CD14-positive monocyte (primary cell): Measurements from ENCODE around the gene DLD. TPM values are rescaled to one million over a fixed set of nuclear protein-coding genes. Genes with fewer than 3 reads are reported as not detected.

ENCODE experiments used
- DNase-seq, 3 donors: peaks; one replicate each; pipeline ENCODE4 v3.0.0-alpha.2; 2011 to 2022
- H2AFZ ChIP-seq: 2 replicates; pipeline ENCODE4 v1.6.0; 2012; ENCODE audit warnings: mild to moderate bottlenecking, low read depth, low read length, inconsistent platforms; ENCODE audit not compliant: insufficient read depth, poor library complexity, severe bottlenecking
- H3K27ac ChIP-seq, 2 donors: 1 replicate in 1 of 2; 2 replicates in 1 of 2; pipeline ENCODE4 v1.5.1; 2012 to 2013; ENCODE audit warnings: low read length in 2 of 2, control low read depth in 1 of 2, inconsistent platforms in 1 of 2, low read depth in 1 of 2, mild to moderate bottlenecking in 1 of 2
- H3K27me3 ChIP-seq, 2 donors: one replicate each; pipeline versions ENCODE4 v1.6.0 to v1.6.1; 2011 to 2013; ENCODE audit warnings: low read length in 2 of 2; ENCODE audit not compliant: control insufficient read depth in 2 of 2, insufficient read depth in 2 of 2
- H3K36me3 ChIP-seq, 2 donors: replicated peaks in 1 of 2; 1 replicate in 1 of 2; 2 replicates in 1 of 2; pipeline versions ENCODE4 v1.5.1 to v1.6.1; 2012 to 2013; ENCODE audit warnings: low read length in 2 of 2, control low read depth in 1 of 2, inconsistent platforms in 1 of 2, mild to moderate bottlenecking in 1 of 2; ENCODE audit not compliant: insufficient read depth in 2 of 2, control insufficient read depth in 1 of 2
- H3K4me1 ChIP-seq, 2 donors: 1 replicate in 1 of 2; 2 replicates in 1 of 2; pipeline versions ENCODE4 v1.5.1 to v1.6.1; 2012 to 2013; ENCODE audit warnings: low read length in 2 of 2, control low read depth in 1 of 2, inconsistent platforms in 1 of 2, mild to moderate bottlenecking in 1 of 2, moderate library complexity in 1 of 2; ENCODE audit not compliant: insufficient read depth in 2 of 2, control insufficient read depth in 1 of 2
- H3K4me2 ChIP-seq: replicated peaks from 2 replicates; pipeline ENCODE3; 2012; ENCODE audit warnings: low read length, moderate library complexity, mild to moderate bottlenecking; ENCODE audit not compliant: poor library complexity, severe bottlenecking; ENCODE audit errors: extremely low read depth
- H3K4me3 ChIP-seq, 3 experiments: fragments of 200-600 bp in 1 of 3; sonication (generic) in 1 of 3; replicated peaks in 1 of 3; 1 replicate in 2 of 3; 2 replicates in 1 of 3; pipeline ENCODE4 v1.5.1; 2011 to 2013; ENCODE audit warnings: low read length in 3 of 3, mild to moderate bottlenecking in 3 of 3, control low read depth in 2 of 3, low read depth in 2 of 3, inconsistent platforms in 1 of 3, moderate library complexity in 1 of 3
- H3K79me2 ChIP-seq: 2 replicates; pipeline ENCODE4 v1.6.0; 2012; ENCODE audit warnings: mild to moderate bottlenecking, control low read depth, inconsistent platforms, low read length, moderate library complexity; ENCODE audit not compliant: insufficient read depth
- H3K9ac ChIP-seq: 2 replicates; pipeline ENCODE4 v1.6.0; 2017; ENCODE audit warnings: low read length, mild to moderate bottlenecking; ENCODE audit not compliant: insufficient read depth, poor library complexity, severe bottlenecking
- H3K9me3 ChIP-seq, 2 donors: replicated peaks in 1 of 2; 1 replicate in 1 of 2; 2 replicates in 1 of 2; pipeline versions ENCODE4 v1.5.1 to v1.6.1; 2012 to 2013; ENCODE audit warnings: low read length in 2 of 2, control low read depth in 1 of 2; ENCODE audit not compliant: control insufficient read depth in 1 of 2, insufficient read depth in 1 of 2
- H4K20me1 ChIP-seq: 2 replicates; pipeline ENCODE4 v1.6.0; 2012; ENCODE audit warnings: mild to moderate bottlenecking, low read length, control low read depth, moderate library complexity; ENCODE audit not compliant: insufficient read depth
- H3K27ac Mint-ChIP-seq, 7 donors: one replicate each; pipeline ENCODE4 v1.8.0; 2020; ENCODE audit warnings: mild to moderate bottlenecking in 7 of 7, mixed read lengths in 7 of 7, moderate library complexity in 6 of 7, inconsistent platforms in 2 of 7
- H3K27me3 Mint-ChIP-seq, 3 donors: one replicate each; pipeline ENCODE4 v1.8.0; 2021 to 2022; ENCODE audit warnings: low read depth in 3 of 3, mild to moderate bottlenecking in 3 of 3, mixed read lengths in 3 of 3, moderate library complexity in 3 of 3, inconsistent platforms in 1 of 3
- H3K36me3 Mint-ChIP-seq, 2 donors: one replicate each; pipeline ENCODE4 v1.8.0; 2020; ENCODE audit warnings: mixed read lengths in 2 of 2, inconsistent platforms in 1 of 2, mild to moderate bottlenecking in 1 of 2
- H3K4me1 Mint-ChIP-seq: one replicate; pipeline ENCODE4 v1.8.0; 2020; ENCODE audit warnings: mild to moderate bottlenecking, mixed read lengths
- H3K4me3 Mint-ChIP-seq, 2 donors: one replicate each; pipeline ENCODE4 v1.8.0; 2020; ENCODE audit warnings: mild to moderate bottlenecking in 2 of 2, mixed read lengths in 2 of 2, moderate library complexity in 1 of 2
- H3K9me3 Mint-ChIP-seq, 7 donors: one replicate each; pipeline ENCODE4 v1.8.0; 2020 to 2022; ENCODE audit warnings: mixed read lengths in 7 of 7, mild to moderate bottlenecking in 6 of 7, moderate library complexity in 6 of 7, inconsistent platforms in 2 of 7
- WGBS: methylation state at CpG from one replicate; pipeline ENCODE4 v1.1.5; 2013; ENCODE audit warnings: missing lambda C conversion rate; ENCODE audit not compliant: insufficient coverage; 5-methylcytosine and 5-hydroxymethylcytosine counted together
- intact Hi-C, 2 donors: fragments of 100-400 bp; cut with micrococcal nuclease; formaldehyde crosslinking; loops; one replicate each; pipeline versions ENCODE4 v1.15.0 to v1.15.1; 2023
- polyA plus RNA-seq, 3 donors: library from polyadenylated mRNA; depleted of rRNA in 1 of 3; unstranded in 2 of 3; stranded (reverse) in 1 of 3; fragments of 300-500 nt in 2 of 3; fragments of >200 nt in 1 of 3; fragmentation: Illumina TruSeq in 2 of 3; gene quantifications; 1 replicate in 2 of 3; 2 replicates in 1 of 3; pipeline ENCODE4 v1.2.3, GENCODE V29; 2012 to 2021
- TF ChIP-seq, protein P1 (sequence below): fragments of 200-600 bp; IDR thresholded peaks from one replicate; pipeline ENCODE4 v1.8.0; 2022; ENCODE audit warnings: antibody characterized with exemption, mild to moderate bottlenecking

DLD gene
- polyA plus RNA-seq, 3 donors = 54.5 to 73.6 (median 70.1) TPM

- Histone ChIP-seq H3K9ac (no peak overlapping the region), H3K9me3 (peaks cover 0 to 2% of the 10 kb centered on the region in 2 donors), H3K79me2 (no peaks in the 10 kb centered on the region), H3K27ac (no peak overlapping the region), H3K4me2 (no peak overlapping the region), H3K4me3 (no peak overlapping the region), H2AFZ (no peak overlapping the region), H3K4me1 (no peaks in the 10 kb centered on the region), H3K27me3 (no peaks in the 10 kb centered on the region), H4K20me1 (no peaks in the 10 kb centered on the region), H3K36me3 (no peaks in the 10 kb centered on the region)
- peaks cover 0 to 7% (median 5%) of the 10 kb centered on the region in 3 donors for H3K27me3 Mint-ChIP-seq
- H3K36me3 Mint-ChIP-seq = no peaks in the 10 kb centered on the region
- peak overlapping the region in 1 of 7 donors; percentile 55 for H3K27ac Mint-ChIP-seq
- TF ChIP-seq, protein P1, sequence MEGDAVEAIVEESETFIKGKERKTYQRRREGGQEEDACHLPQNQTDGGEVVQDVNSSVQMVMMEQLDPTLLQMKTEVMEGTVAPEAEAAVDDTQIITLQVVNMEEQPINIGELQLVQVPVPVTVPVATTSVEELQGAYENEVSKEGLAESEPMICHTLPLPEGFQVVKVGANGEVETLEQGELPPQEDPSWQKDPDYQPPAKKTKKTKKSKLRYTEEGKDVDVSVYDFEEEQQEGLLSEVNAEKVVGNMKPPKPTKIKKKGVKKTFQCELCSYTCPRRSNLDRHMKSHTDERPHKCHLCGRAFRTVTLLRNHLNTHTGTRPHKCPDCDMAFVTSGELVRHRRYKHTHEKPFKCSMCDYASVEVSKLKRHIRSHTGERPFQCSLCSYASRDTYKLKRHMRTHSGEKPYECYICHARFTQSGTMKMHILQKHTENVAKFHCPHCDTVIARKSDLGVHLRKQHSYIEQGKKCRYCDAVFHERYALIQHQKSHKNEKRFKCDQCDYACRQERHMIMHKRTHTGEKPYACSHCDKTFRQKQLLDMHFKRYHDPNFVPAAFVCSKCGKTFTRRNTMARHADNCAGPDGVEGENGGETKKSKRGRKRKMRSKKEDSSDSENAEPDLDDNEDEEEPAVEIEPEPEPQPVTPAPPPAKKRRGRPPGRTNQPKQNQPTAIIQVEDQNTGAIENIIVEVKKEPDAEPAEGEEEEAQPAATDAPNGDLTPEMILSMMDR = no peak
- peaks cover 2% of the 10 kb centered on the region for H3K4me1 Mint-ChIP-seq
- intact Hi-C loops = no loop called here
- no peak overlapping the region for H3K4me3 Mint-ChIP-seq
- DNase-seq = no peak
- 25% methylated on average over 1 of the region's 4 CpGs for WGBS
- H3K9me3 Mint-ChIP-seq = peaks cover 0 to 8% (median 2%) of the 10 kb centered on the region in 7 donors
Measured at GRCh38 chr7:107850216-107850615, 40.8 kb upstream of the DLD start.

- Mint-ChIP-seq H3K36me3 (no peaks in the 10 kb centered on the region), H3K27ac (no peak overlapping the region), H3K27me3 (peaks cover 0 to 7% (median 5%) of the 10 kb centered on the region in 3 donors), H3K4me3 (no peak overlapping the region), H3K4me1 (peaks cover 2% of the 10 kb centered on the region), H3K9me3 (peaks cover 0 to 8% (median 2%) of the 10 kb centered on the region in 7 donors)
- Histone ChIP-seq H3K36me3 (no peaks in the 10 kb centered on the region), H3K4me1 (no peaks in the 10 kb centered on the region), H3K79me2 (no peaks in the 10 kb centered on the region), H4K20me1 (no peaks in the 10 kb centered on the region), H3K4me3 (no peak overlapping the region), H3K27ac (no peak overlapping the region), H2AFZ (no peak overlapping the region), H3K4me2 (no peak overlapping the region), H3K9ac (no peak overlapping the region), H3K27me3 (no peaks in the 10 kb centered on the region), H3K9me3 (peaks cover 0 to 2% of the 10 kb centered on the region in 2 donors)
- DNase-seq = no peak
- TF ChIP-seq, protein P1 = no peak
- intact Hi-C loops = no loop called here
- WGBS = no CpG with 5 or more reads among the region's 1 CpG
Measured at GRCh38 chr7:107850643-107851042, 40.3 kb upstream of the DLD start.
